ENCODE data around the gene BDKRB2.

Gene BDKRB2

DNA sequence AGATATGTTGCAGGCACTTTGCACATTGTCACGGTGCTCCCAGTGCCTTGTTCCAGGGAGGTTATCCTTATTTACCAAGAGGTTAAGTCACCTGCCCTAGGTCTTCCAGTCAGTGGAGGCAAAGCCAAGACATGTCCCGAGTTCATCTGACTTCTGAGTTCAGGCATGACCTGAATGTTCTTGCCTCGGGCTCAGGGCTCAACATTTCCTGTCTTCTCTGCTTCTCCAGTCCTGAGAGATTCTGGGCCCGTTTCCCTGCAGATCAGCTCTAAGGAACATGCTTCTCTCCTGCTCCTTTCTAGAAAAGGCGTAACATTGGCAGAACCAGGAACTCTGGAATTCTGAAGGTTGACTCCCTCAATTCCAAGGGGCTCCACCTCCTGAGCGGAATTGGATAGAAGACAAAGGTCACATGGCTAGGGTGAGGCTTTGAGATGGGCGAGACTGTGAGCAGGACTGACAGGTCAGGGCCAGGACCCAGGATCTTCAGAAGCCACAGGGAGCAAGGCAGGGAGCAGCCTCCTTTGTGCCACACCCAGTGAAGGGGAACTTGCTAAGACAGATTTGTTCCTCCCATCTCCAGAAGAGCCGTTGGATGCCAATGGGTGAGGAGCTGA is 19.9 kb downstream of the BDKRB2 start:
- TF ChIP-seq, protein P1, sequence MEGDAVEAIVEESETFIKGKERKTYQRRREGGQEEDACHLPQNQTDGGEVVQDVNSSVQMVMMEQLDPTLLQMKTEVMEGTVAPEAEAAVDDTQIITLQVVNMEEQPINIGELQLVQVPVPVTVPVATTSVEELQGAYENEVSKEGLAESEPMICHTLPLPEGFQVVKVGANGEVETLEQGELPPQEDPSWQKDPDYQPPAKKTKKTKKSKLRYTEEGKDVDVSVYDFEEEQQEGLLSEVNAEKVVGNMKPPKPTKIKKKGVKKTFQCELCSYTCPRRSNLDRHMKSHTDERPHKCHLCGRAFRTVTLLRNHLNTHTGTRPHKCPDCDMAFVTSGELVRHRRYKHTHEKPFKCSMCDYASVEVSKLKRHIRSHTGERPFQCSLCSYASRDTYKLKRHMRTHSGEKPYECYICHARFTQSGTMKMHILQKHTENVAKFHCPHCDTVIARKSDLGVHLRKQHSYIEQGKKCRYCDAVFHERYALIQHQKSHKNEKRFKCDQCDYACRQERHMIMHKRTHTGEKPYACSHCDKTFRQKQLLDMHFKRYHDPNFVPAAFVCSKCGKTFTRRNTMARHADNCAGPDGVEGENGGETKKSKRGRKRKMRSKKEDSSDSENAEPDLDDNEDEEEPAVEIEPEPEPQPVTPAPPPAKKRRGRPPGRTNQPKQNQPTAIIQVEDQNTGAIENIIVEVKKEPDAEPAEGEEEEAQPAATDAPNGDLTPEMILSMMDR (IDR thresholded peaks at IDR 0.05; ENCODE audit: low read depth, low read length, missing control alignments): no peak
- no peak overlapping the region for H3K4me3 ChIP-seq (ENCODE audit: low read depth, low read length)
- DNase-seq (ENCODE audit: low read depth): no peak

DNA sequence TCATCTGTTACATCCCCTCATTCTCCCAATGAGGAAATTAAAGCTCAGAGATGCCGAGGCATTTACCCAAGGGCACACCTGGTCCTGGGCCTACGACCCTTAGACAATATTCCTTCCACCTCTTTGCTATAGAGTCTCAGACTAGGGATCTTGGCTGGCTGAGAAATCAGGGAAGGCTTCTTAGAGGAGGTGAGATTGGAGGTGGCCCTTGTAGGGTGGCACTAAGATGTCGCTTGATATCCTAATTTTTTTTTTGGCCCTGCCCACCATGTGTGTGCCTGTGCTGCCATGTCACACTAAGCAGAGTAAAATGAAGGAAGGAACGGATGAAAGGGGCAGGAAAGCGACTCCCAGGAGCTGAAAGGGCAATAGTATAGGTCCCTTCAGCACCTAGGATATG is 20.6 kb downstream of the BDKRB2 start:
- no peak for DNase-seq (ENCODE audit: low read depth)
- H3K4me3 ChIP-seq (ENCODE audit: low read depth, low read length): no peak overlapping the region
- TF ChIP-seq, protein P1 (IDR thresholded peaks at IDR 0.05; ENCODE audit: low read depth, low read length, missing control alignments): no peak

GRCh38 chr14:96225745-96226151 is 21.1 kb downstream of the BDKRB2 start:
- no peak for DNase-seq (ENCODE audit: low read depth)
- TF ChIP-seq, protein P1 (IDR thresholded peaks at IDR 0.05; ENCODE audit: low read depth, low read length, missing control alignments): no peak
- H3K4me3 ChIP-seq (ENCODE audit: low read depth, low read length): no peak overlapping the region

DNA sequence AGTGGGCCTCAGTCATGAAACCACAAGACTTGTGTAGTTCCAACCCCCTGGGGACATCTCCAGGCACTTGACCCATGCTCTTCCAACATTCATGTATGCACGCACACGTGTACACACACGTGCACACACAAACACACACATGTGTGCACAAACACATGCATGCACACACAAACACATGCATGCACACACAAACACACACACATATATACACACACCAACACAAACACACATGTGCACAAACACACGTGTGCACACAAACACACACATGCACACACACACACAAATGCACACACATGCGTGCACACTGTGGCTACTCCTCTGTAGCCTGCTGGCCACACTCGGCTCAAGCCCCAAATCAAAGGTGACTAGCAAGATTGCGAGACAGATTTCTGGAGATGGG is 22.8 kb downstream of the BDKRB2 start:
- TF ChIP-seq, protein P1 (IDR thresholded peaks at IDR 0.05; ENCODE audit: low read depth, low read length, missing control alignments): no peak

DNA sequence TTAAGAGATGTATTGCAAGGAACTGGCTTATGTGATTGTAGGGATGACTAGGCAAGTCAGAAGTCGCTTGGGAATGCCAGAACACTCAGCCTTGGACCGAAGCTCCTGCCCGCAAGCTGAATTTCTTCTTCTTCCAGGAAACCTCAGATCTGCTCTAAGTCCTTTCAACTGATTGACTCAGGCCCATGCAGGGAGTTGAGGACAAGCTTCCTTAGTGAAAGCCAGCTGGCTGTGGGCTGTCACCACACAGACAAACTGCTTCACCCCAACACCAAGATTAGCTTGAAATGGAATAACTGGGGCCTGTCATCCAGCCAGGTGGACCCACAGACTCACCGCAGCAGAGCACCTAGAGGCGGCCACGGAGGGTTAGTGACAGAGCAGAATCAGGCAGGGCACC is 24.7 kb downstream of the BDKRB2 start:
- no peak for DNase-seq (ENCODE audit: low read depth)
- H3K4me3 ChIP-seq (ENCODE audit: low read depth, low read length): no peak overlapping the region
- TF ChIP-seq, protein P1 (IDR thresholded peaks at IDR 0.05; ENCODE audit: low read depth, low read length, missing control alignments): no peak

More for the DNA sequence above, 22.8 kb downstream of the BDKRB2 start:
- no peak for DNase-seq (ENCODE audit: low read depth)
- H3K4me3 ChIP-seq (ENCODE audit: low read depth, low read length): no peak overlapping the region

- DNase-seq (ENCODE audit: low read depth): no peak
- H3K4me3 ChIP-seq (ENCODE audit: low read depth, low read length): no peak overlapping the region
- TF ChIP-seq, protein P1 (IDR thresholded peaks at IDR 0.05; ENCODE audit: low read depth, low read length, missing control alignments): no peak
Observed at GRCh38 chr14:96231056-96231455, 26.4 kb downstream of the BDKRB2 start.

GRCh38 chr14:96231526-96232130 is 27.0 kb downstream of the BDKRB2 start:
- H3K4me3 ChIP-seq (ENCODE audit: low read depth, low read length): no peak overlapping the region
- TF ChIP-seq, protein P1 (IDR thresholded peaks at IDR 0.05; ENCODE audit: low read depth, low read length, missing control alignments): no peak
- no peak for DNase-seq (ENCODE audit: low read depth)
